Erythroblast (primary cell): ENCODE results near the gene DLK2.

Source experiments
- GATA1 ChIP-seq: IDR thresholded peaks from 2 replicates; pipeline ENCODE4 v1.6.1; 2011; ENCODE audit warnings: low read depth, mild to moderate bottlenecking, control low read depth, low read length, moderate library complexity
- POLR2A ChIP-seq: IDR thresholded peaks from 2 replicates; pipeline ENCODE4 v1.6.1; 2011; ENCODE audit warnings: mild to moderate bottlenecking, low read length

DNA sequence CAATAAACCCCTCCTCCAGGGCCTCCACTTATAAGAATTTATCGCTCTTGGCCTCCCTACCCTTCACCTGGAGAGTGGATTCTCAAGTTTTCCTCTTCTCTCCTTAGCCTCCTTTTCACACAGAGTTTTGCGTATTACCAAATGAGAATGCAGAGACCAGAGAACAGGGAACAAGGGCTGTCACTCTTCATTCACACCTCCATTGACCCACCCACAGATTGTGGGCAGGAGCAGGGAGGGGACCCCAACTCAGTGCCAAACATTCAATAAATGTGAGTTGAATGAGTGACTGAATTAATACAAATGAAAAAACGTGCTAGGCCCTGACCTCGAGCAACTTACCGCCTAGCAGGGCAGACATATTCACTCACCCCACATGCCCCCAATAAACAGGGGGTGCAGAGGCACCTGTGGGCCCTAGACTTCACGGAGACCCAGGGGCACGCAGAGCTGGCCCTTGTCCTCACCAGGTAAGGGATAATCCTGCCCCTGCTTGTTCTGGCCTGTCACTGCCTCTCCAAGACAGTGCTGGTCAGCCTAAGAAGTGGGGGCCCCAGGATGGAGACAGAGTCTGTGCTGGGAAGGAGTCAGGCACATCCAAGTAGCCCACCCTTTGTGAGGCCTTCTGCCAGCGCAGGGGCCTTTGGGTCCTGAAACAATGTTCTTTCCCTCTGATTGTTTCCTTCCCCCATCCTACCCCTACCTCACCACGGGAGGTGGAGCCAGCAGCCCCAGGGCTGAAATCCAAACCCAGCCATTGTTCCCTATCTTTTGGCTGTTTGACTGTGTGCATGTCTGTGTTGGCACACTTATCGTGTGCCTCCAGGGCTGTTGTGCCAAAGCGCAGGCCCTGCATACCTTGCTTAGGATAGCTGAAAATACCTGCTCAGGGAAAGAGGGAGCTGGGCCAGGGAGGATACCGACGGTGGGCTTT lies 13.7 kb upstream of the DLK2 start:
- TF ChIP-seq POLR2A (no peak), GATA1 (no peak)
